Activated T-cell treated with anti-CD3 and anti-CD28 coated beads for 24 hours (primary cell): ENCODE results near the gene RXRA.

ENCODE experiments used
- DNase-seq: peaks from one replicate; pipeline ENCODE4 v3.0.0-alpha.2; 2020; ENCODE audit warnings: low read depth

The RXRA gene

DNA sequence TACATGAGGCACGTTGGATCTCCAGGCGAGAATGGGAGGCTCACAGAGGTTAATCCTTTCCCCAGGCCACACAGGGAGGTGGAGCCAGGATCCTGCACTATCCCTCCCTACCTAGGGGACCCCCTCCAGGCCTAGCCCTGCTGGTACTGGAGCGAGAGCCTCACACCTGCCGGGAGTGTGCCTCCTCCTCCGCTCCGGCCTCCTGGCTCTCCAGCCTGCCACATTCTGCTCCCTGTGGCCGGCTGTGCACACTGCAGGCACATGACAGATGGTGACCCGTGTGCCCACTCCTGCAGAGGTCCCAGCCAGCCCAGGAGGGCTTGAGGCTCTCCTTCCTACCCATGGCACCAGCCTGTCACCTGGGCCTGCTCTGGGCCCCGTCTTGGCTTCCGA lies 93.4 kb downstream of the RXRA start:
- no peak for DNase-seq

DNA sequence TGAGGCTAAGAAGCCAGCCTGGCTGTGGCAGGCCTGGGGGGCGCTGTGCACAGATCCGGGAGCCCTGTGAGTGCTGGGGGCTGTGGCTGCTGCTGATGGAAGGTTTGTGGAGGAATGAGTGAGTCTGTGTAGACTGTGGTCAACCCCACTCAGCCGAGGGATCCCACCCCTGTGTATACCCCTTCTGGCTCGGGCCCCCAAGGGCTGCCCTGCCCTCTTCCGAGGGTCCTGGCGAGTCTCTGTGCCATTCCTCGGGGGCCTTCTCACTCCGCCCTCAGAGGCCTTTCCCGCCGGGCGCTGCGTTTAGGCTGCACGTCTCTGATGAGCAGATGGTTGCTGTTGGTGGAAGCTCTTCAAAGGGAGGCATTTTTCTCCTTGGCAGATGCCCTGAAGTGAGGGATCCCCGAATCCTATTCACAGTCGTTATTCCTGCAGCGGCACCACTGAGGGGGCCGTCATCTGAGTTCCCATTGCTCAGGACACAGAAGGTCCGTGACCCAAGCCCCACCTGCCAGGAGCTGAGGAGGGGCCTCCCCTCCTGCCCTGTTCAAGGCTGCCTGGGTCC lies 94.1 kb downstream of the RXRA start:
- DNase-seq: no peak

GRCh38 chr9:134420974-134421432 lies 94.7 kb downstream of the RXRA start:
- no peak for DNase-seq

GRCh38 chr9:134421888-134422287 lies 95.6 kb downstream of the RXRA start:
- no peak for DNase-seq

- no peak for DNase-seq
These were observed 96.2 kb downstream of the RXRA start for GRCh38 chr9:134422301-134423090.

DNA sequence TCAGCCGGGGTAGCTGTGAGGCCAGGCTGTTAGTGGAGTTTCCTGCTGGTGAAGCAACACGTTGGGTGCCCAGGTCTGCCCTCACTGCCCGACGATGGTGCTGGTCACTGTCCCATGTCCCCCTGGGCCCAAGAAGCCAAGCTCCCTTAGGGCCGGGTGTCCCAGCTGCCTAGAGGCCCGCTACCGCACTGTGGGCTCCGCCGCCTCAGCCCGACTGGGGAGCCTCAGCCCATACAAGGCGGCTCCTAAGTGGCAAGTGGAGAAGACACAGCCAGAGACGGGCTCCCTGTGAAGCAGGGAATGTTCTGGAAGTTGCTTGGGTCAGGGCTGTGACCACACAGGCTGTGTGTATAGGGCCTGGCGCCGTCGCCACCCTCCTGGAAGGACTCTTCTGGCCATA lies 96.9 kb downstream of the RXRA start:
- DNase-seq: no peak

- no peak for DNase-seq
These were observed 97.5 kb downstream of the RXRA start for GRCh38 chr9:134423749-134424148.

- DNase-seq: no peak
These were observed 98.6 kb downstream of the RXRA start for GRCh38 chr9:134424818-134425217.

DNA sequence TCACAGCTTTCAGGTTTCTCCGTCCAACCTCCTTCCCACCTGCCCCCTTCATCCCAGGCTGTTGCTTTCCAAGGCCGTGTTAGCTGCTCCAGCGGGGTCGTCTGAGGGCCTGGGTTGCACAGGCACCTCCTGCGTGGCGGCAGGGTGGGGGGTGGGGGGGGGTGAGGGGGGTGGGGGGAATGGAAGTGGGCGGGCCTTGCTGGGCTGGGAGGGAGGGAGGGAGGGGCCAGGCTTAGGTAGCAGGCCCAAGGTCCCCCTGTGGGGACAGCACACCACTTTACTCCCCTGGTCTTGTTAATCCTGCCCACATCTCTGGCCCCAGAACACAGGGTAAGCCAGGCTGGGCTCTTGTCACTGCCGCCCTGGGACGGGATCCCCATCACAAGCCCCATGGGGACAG lies 99.1 kb downstream of the RXRA start:
- no peak for DNase-seq

DNA sequence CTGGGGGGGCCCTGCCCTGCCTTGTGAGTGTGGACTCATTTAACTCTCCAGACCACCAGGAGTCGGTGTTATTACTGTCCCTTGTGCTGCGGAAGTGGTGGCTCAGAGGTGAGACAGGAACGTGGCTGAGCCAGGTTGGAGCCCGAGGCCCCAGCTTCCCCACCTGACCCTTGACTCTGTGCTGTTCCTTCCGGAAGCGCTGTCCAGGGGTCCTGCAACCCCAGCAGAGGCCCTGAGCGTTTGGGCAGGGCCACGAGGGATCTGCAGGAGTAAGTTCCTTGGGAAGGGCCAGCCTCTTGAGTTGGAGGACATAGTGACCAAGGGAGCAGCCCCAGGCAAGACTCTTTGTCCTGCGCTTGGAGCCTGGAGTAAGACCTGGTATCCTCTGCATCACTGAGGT lies 99.6 kb downstream of the RXRA start:
- no peak for DNase-seq

- no peak for DNase-seq
These were observed 100.2 kb downstream of the RXRA start for GRCh38 chr9:134426436-134426835.

GRCh38 chr9:134427153-134427782 lies 101.0 kb downstream of the RXRA start:
- DNase-seq: no peak

DNA sequence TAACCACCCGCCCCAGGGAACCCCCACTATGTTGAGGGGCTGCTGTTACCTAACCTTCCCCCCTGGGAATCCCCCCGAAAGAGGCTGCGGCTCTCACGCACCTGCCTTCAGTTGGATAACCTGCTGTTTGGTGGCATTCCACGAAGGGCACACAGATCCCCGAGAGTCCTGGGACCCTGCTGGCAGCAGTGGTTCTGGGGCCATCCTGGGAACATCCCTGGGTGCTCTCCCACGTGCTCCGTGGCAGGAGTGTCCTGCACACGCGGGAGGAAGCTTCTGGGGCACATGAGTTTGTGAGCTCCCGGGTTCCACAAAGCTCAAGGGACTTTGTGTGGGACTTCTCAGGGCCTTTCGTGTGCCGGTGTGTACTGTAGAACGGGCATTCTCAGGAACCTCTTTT lies 102.3 kb downstream of the RXRA start:
- DNase-seq: no peak

DNA sequence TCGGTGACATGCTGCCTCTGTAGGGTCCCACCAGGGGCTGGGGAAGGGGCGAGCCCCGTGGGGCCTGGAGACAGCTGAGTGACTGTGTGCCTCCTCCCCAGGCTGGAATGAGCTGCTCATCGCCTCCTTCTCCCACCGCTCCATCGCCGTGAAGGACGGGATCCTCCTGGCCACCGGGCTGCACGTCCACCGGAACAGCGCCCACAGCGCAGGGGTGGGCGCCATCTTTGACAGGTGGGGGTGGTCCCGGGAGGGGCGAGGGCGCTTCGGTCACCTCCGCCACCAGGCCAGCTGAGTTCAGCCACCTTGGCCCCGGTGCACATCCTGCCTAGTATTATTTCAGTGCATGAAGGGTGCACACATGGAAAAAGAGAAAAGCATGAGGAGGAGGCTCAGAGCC lies 102.8 kb downstream of the RXRA start:
- DNase-seq: no peak

GRCh38 chr9:134429481-134429880 lies 103.2 kb downstream of the RXRA start:
- no peak for DNase-seq

DNA sequence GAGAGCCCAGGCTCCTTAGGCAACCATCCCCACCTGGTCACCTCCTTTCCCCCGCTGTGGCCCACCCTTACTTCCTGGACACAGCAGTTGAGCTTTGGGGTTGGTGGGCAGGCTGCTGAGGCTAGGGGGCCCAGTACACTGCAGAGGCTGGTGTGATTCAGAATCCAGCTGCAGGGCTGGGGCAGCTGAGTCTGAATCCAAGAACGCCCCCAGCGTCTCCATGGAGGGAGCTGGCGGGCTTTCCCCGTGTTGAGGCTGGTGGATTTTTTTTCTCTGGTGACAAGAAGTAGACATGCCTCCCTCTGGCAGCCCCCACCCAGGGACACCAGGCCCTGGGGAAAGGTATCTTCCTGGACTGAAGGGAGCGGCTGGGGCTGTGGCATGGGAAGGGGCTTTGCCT lies 104.8 kb downstream of the RXRA start:
- DNase-seq: no peak

GRCh38 chr9:134431626-134432025 lies 105.4 kb downstream of the RXRA start:
- no peak for DNase-seq

- DNase-seq: no peak
These were observed 106.2 kb downstream of the RXRA start for GRCh38 chr9:134432471-134432870.

GRCh38 chr9:134433101-134433500 lies 106.8 kb downstream of the RXRA start:
- DNase-seq: no peak

- DNase-seq: no peak
These were observed 107.9 kb downstream of the RXRA start for GRCh38 chr9:134433909-134434882.

DNA sequence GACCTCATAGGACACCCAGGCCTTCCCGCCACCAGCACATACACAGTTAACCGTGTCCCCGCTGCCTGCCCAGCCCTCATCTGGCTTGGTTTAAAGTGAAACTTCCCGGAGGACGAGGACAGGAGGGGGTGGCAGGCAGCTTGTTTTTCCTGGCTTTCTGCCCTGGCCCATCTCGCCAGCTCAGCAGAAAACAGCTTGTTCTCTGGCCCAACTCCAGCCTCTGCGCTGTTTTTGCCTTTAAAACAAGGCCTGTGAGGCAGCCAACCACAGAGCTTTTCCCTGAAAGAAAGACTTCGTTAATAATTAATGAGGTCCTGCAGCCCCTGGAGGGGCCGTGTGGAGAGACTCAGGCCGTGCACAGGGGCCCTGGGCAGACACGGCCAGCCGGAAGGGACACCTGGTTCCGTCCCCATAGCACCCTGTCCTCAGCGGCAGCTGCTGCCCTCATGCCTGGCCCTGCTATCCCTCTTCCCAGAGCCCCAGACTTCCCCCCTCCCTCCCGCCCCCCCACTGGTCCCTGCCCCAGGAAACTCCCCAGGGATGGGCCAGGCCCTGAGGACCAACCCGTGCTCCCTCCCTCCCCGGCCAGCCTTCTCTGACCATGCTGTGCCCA lies 108.7 kb downstream of the RXRA start:
- DNase-seq: no peak
